SK-N-MC (cell line): ENCODE results near the gene CCDC192.

Experiments
- DNase-seq: peaks from one replicate; pipeline ENCODE4 v3.0.0-alpha.2; 2011; ENCODE audit warnings: low read depth, low spot score
- H3K27ac ChIP-seq: fragments of 200-600 bp; sonication (generic); 2 replicates; pipeline ENCODE4 v1.5.1; 2016; ENCODE audit warnings: mixed run types
- H3K36me3 ChIP-seq: fragments of 200-600 bp; sonication (generic); 2 replicates; pipeline ENCODE4 v1.6.1; 2017; ENCODE audit warnings: antibody characterized with exemption, low read length, mixed read lengths; ENCODE audit not compliant: insufficient read depth
- H3K4me3 ChIP-seq: fragments of 200-600 bp; sonication (generic); 2 replicates; pipeline ENCODE4 v1.5.1; 2016
- H3K9ac ChIP-seq: fragments of 200-600 bp; sonication (generic); 2 replicates; pipeline ENCODE4 v1.8.0; 2017; ENCODE audit warnings: mixed run types, mixed read lengths; ENCODE audit not compliant: insufficient read length
- H3K9me3 ChIP-seq: fragments of 200-600 bp; sonication (generic); 2 replicates; pipeline ENCODE4 v1.6.1; 2017; ENCODE audit warnings: low read depth, mild to moderate bottlenecking, antibody characterized with exemption, low read length, moderate library complexity, mixed read lengths
- EZH2 ChIP-seq: fragments of 200-600 bp; sonication (generic); IDR thresholded peaks from one replicate; pipeline ENCODE4 v1.6.1; 2017; ENCODE audit warnings: antibody characterized with exemption
- FOXP2 ChIP-seq: optimal IDR thresholded peaks from 2 replicates; pipeline ENCODE3; 2011; ENCODE audit warnings: mild to moderate bottlenecking, moderate library complexity; ENCODE audit not compliant: insufficient read depth; ENCODE audit errors: extremely low read length, control extremely low read depth
- POLR2AphosphoS5 ChIP-seq: IDR thresholded peaks from 2 replicates; pipeline ENCODE4 v1.6.1; 2012; ENCODE audit warnings: mild to moderate bottlenecking, low read depth, low read length, borderline replicate concordance

CCDC192 gene

DNA sequence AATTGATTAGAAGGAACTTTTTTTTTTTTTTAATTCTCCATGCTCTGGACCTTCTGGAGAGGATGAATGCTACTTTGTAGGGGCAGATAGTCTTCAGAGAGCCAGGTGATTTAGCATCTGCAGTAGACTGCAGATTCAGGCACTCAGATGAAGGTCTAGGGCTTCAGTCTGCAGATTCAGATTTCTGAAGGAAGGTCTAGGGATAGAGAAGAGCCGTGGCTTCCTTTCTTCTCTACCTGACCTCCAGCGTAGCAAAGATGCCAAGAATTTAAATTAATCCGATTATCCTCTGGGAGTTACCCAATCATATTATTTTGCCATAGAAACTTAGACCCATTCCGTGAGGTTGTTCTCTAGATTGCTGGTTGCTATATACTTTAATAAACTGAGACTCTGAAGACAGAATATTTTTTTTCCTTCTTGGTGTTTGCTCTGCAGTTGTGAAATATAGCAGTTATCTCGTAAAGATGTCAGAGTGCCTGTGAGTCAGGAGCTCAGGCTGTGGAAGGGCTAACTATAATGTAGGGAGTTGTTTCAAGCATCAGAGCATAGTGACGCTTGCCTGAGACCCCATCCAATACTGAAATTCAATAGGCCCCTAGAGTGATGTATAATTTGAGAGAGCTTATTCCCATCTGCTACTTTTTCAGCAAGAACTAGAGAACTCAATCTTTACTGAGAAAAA is 247.7 kb downstream of the CCDC192 start:
- Histone ChIP-seq H3K9ac (no peak overlapping the region), H3K27ac (no peak overlapping the region), H3K4me3 (no peak overlapping the region), H3K36me3 (no peaks in the 10 kb centered on the region), H3K9me3 (peaks cover 3% of the 10 kb centered on the region; the same call in 1 of the 2 replicates)
- DNase-seq = no peak
- TF ChIP-seq FOXP2 (no peak), EZH2 (no peak), POLR2AphosphoS5 (no peak)

DNA sequence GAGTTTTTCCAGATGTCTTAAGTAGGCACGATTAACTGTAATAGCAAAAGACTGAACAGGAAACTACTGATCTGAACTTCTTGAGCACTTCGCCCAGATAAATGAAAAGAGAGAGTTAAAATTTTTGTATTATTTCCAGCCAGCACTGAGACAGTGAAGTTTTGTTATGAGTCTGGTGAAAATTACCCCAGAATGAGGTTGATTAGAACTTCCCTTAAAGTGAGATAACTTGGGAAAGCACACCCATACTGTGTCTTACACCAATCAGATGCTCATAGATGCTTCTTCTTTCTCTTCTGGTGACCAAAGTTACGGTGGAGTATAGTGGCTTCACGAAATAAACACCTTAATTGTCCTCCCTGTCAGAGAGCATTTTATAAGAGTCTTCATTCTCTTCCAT is 248.6 kb downstream of the CCDC192 start:
- H3K9me3 ChIP-seq = peaks cover 3% of the 10 kb centered on the region; the same call in 1 of the 2 replicates
- H3K36me3 ChIP-seq = no peaks in the 10 kb centered on the region
- TF ChIP-seq FOXP2 (no peak), POLR2AphosphoS5 (no peak), EZH2 (no peak)
- H3K27ac ChIP-seq = no peak overlapping the region
- no peak overlapping the region for H3K4me3 ChIP-seq
- H3K9ac ChIP-seq = no peak overlapping the region
- DNase-seq = no peak

DNA sequence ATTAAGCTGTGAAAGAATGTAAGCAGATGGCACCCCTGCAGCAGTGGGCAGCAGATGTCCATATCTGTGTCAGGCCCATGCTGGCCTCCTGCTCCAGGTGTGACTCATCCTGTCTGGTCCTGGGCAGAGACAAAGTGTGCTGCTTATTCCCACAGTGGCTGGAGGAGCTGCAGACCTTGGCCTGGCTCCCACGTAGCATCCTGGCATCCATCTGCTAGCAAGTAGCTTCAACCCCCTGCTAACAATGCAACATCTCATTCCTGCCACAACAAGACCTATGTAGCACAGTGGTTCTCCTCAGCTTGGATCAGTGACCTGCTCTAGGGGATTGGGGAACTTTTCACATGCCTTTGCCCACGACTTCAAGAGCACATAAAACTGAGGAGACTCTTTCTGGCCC is 254.0 kb downstream of the CCDC192 start:
- no peak overlapping the region for H3K9ac ChIP-seq
- no peak overlapping the region for H3K4me3 ChIP-seq
- no peak overlapping the region for H3K27ac ChIP-seq
- H3K36me3 ChIP-seq = no peaks in the 10 kb centered on the region
- H3K9me3 ChIP-seq = peaks cover 3% of the 10 kb centered on the region; the same call in 1 of the 2 replicates
- no peak for TF ChIP-seq FOXP2
- TF ChIP-seq POLR2AphosphoS5 = no peak
- TF ChIP-seq EZH2 = no peak
- no peak for DNase-seq

DNA sequence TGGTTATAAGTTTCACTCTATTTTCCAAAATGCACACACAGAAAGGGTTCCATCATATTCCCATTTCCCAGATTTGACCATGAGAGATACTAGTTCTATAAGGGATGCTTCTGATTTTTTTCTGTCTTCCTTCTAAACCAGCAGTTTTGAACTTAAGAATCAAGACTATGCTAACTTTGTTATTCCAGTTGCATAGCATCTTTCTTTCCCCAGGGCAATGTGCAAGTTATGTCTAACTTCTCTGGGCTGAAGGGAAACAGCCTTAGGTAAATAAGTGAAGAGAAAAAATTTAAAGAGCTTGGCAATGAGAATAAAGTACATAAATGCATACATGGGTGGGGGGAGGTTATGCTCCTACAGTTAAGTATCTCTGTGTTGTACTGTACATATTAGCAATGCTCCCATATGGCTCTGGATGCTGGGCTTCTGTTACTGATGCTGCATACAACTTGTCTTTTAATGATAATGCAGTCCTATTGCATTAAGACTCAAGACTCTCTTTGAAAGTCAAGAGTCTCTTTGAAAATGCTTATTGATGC is 254.6 kb downstream of the CCDC192 start:
- H3K9me3 ChIP-seq = peaks cover 3% of the 10 kb centered on the region; the same call in 1 of the 2 replicates
- no peak overlapping the region for H3K4me3 ChIP-seq
- H3K36me3 ChIP-seq = no peaks in the 10 kb centered on the region
- TF ChIP-seq EZH2 (no peak), FOXP2 (no peak), POLR2AphosphoS5 (no peak)
- H3K27ac ChIP-seq = no peak overlapping the region
- DNase-seq = no peak
- no peak overlapping the region for H3K9ac ChIP-seq

DNA sequence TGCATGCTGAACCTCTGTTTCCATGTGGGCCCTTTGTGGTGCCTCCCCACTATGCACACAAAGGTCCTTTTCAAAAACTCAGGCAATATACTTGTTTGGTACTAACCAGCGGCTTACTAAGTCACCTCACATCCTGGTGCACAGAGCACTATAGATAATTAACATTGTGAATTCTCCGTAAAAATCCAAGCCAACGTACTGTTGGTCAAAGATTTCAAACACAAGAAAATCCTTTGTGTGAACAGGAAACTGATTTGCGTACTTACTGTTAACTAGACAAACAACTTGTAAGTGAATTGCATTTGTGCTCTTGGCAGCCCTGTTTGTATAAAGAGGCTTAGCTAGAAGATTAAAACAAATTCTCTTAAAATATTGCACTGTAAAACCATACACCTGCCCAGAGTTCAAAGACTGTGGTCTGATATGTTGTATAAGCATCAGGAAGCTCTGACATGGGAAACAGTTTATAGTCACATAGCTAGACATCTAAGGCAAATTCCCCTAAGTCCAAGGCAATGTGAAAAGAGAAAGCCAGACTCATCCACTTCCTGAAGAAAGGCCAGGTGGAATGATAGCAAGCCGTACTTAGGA is 255.3 kb downstream of the CCDC192 start:
- peaks cover 3% of the 10 kb centered on the region; the same call in 1 of the 2 replicates for H3K9me3 ChIP-seq

DNA sequence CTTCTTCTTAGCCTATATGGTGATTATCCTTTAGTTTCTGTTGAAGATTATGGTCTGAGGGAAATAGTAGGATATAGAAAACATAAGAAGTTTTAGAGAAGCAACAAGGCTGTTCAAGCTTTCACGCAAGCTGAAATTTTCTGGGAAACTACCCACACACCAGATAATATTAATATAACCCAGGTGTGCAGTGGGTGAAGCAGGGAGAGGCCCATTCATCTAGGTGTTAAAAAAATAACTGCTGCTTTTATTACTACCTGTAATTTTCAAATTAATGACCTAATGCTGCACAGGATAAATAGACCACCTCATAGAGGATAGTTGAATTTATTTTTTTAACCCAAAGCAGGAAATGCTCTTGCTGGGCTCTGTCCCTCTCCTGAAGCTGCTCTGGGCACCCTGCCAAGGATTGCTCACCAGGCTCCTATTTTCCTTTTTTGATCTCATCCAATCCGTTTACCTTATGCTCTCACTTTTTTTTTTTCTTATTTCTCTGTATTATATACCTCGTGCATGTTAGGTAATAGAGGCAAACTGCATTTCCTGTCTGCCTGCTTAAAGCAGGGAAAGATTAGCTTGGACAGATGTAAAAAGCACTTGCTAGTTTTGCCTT is 256.1 kb downstream of the CCDC192 start:
- peaks cover 3% of the 10 kb centered on the region; the same call in 1 of the 2 replicates for H3K9me3 ChIP-seq
- H3K4me3 ChIP-seq = peak overlapping the region; percentile 1; the same call in 1 of the 2 replicates
- no peak overlapping the region for H3K9ac ChIP-seq
- H3K36me3 ChIP-seq = no peaks in the 10 kb centered on the region
- no peak for TF ChIP-seq EZH2
- H3K27ac ChIP-seq = no peak overlapping the region
- peak; percentile 40 for DNase-seq

More for the DNA sequence above, 255.3 kb downstream of the CCDC192 start:
- no peak for DNase-seq
- no peak for TF ChIP-seq FOXP2
- Histone ChIP-seq H3K36me3 (no peaks in the 10 kb centered on the region), H3K9ac (no peak overlapping the region), H3K27ac (no peak overlapping the region), H3K4me3 (no peak overlapping the region)

DNA sequence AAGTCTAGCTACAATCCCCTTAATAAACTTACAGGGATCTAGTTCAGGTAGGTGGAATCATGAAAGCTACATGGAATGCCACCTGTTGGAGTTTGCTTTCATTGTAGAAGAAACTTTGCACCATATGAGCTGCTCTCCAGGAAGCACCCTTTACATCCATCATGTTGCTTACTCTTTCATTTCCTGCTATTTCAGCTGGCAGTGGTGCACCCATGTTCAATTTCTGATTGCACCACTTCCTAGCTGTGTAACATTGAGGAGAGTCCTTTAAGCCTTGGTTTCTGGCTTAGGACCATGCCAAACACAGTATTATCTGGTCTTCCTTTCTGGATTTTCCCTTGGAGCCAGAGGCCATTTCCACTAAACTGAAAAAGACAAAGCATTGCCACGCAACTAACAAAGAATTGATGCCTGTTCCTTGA is 257.1 kb downstream of the CCDC192 start:
- H3K27ac ChIP-seq = no peak overlapping the region
- H3K36me3 ChIP-seq = no peaks in the 10 kb centered on the region
- DNase-seq = no peak
- no peak for TF ChIP-seq FOXP2
- TF ChIP-seq POLR2AphosphoS5 = no peak
- no peak for TF ChIP-seq EZH2
- H3K9ac ChIP-seq = no peak overlapping the region
- H3K4me3 ChIP-seq = no peak overlapping the region
- H3K9me3 ChIP-seq = no peaks in the 10 kb centered on the region

DNA sequence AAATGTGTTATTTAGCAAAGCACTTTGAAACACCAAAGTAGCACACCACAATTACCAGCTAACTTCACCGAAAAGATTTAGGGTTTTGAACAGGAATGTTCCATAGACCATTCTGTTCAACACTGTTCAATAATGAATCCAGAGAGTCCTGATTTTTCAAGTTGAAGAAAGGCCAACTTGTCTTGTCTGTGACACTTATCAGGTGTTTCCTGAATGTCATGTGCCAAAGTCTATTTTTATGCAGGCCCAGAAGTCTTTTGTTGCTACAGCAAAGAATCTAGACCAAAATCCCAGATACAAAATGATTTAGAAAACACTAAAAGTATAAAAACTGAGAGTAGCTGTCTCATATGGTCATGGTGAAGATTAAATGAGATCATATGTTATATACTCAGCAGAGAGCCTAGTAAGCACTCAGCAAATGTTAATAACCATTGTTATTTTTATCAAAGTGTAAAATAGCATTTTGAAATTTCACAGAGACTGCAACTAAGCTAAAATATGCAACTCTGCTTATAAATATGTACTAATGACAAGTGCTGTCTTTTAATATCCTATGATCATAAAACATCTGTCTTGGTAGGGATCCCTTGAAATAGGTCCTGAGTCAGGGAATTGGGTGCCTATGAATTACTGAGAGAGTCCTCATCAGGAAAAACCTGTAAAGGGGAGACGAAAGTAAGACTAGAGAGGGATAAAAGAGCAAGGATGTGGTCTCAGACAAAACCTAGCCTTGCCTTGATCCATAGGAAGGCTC is 258.0 kb downstream of the CCDC192 start:
- H3K4me3 ChIP-seq = no peak overlapping the region
- no peak overlapping the region for H3K9ac ChIP-seq
- no peak for DNase-seq
- TF ChIP-seq EZH2 = no peak
- no peak for TF ChIP-seq POLR2AphosphoS5
- TF ChIP-seq FOXP2 = no peak
- H3K27ac ChIP-seq = no peak overlapping the region
- no peaks in the 10 kb centered on the region for H3K9me3 ChIP-seq
- H3K36me3 ChIP-seq = no peaks in the 10 kb centered on the region
